H1 (cell line): Measurements from ENCODE around the gene KLHL24. TPM values are rescaled to one million over a fixed set of nuclear protein-coding genes. Genes with fewer than 3 reads are reported as not detected.

ENCODE experiments used
- CHD2 ChIP-seq: IDR thresholded peaks from 2 replicates; pipeline ENCODE4 v1.6.1; 2012; ENCODE audit warnings: low read length, improper control_type of control experiment
- CREB1 ChIP-seq: IDR thresholded peaks from 2 replicates; pipeline ENCODE4 v1.6.1; 2012; ENCODE audit warnings: inconsistent platforms
- GTF2F1 ChIP-seq: IDR thresholded peaks from 2 replicates; pipeline ENCODE4 v1.6.1; 2012; ENCODE audit warnings: low read depth, low read length, improper control_type of control experiment, borderline replicate concordance
- NRF1 ChIP-seq: IDR thresholded peaks from 2 replicates; pipeline ENCODE4 v1.6.1; 2011; ENCODE audit warnings: mild to moderate bottlenecking, low read depth, low read length, improper control_type of control experiment
- RFX5 ChIP-seq: IDR thresholded peaks from 2 replicates; pipeline ENCODE4 v1.6.1; 2011; ENCODE audit warnings: low read depth, low read length, improper control_type of control experiment, borderline replicate concordance
- TBP ChIP-seq: IDR thresholded peaks from 2 replicates; pipeline ENCODE4 v1.6.1; 2011; ENCODE audit warnings: low read depth, low read length, improper control_type of control experiment
- polyA plus RNA-seq, 7 experiments: library from polyadenylated mRNA; depleted of rRNA in 3 of 7; stranded (reverse) in 5 of 7; unstranded in 2 of 7; fragments of >200 nt in 5 of 7; fragments of 200-250 nt in 2 of 7; gene quantifications; 1 replicate in 5 of 7; 2 replicates in 1 of 7; 4 replicates in 1 of 7; pipeline versions ENCODE4 v1.2.1 to v1.2.3, GENCODE V29; 2011 to 2013; ENCODE audit warnings: missing spikeins in 2 of 7, mixed read lengths in 2 of 7
- total RNA-seq: library from RNA; stranded (reverse); fragmentation: NEBNext Ultra II Directional; extraction: Animal tissue kit (Norgen Biotek cat#: 25700); gene quantifications from 2 replicates; pipeline ENCODE4 v1.2.1, GENCODE V29; 2021
- TF ChIP-seq, protein P1 (sequence below): fragments of 300-600 bp; sonication (generic); IDR thresholded peaks from 2 replicates; pipeline ENCODE4 v1.7.1; 2012; ENCODE audit warnings: low read length, moderate library complexity, mild to moderate bottlenecking, inconsistent platforms; ENCODE audit not compliant: insufficient replicate concordance
- TF ChIP-seq, protein P2 (sequence below): IDR thresholded peaks from 2 replicates; pipeline ENCODE4 v1.6.1; 2012; ENCODE audit warnings: inconsistent platforms

KLHL24 gene
- total and polyA plus RNA-seq, 2 of the 8 experiments (the other 6 are each of a cell fraction or from before 2014, with no cell fraction given) = 12.5 to 36.2 TPM

DNA sequence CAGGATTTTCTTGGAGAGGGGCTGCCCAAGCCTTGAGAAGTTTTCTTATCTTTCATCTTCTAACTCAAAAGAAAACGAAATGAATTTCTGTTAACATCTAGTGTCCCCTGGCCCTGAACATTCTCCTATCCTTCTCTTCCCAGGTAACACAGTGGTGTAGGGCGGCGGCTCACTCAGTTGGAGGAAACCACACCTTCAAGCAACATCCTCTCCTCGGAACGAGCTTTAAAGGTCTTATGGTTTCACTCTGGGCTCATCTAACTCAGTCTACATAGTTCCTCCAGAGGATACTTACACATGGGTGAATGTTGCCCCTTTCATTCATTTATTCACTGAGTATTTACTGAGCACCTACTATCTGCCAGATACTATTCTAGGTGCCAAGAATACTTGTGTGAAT, 48.9 kb upstream of the KLHL24 start (continued):
- TF ChIP-seq, protein P1, sequence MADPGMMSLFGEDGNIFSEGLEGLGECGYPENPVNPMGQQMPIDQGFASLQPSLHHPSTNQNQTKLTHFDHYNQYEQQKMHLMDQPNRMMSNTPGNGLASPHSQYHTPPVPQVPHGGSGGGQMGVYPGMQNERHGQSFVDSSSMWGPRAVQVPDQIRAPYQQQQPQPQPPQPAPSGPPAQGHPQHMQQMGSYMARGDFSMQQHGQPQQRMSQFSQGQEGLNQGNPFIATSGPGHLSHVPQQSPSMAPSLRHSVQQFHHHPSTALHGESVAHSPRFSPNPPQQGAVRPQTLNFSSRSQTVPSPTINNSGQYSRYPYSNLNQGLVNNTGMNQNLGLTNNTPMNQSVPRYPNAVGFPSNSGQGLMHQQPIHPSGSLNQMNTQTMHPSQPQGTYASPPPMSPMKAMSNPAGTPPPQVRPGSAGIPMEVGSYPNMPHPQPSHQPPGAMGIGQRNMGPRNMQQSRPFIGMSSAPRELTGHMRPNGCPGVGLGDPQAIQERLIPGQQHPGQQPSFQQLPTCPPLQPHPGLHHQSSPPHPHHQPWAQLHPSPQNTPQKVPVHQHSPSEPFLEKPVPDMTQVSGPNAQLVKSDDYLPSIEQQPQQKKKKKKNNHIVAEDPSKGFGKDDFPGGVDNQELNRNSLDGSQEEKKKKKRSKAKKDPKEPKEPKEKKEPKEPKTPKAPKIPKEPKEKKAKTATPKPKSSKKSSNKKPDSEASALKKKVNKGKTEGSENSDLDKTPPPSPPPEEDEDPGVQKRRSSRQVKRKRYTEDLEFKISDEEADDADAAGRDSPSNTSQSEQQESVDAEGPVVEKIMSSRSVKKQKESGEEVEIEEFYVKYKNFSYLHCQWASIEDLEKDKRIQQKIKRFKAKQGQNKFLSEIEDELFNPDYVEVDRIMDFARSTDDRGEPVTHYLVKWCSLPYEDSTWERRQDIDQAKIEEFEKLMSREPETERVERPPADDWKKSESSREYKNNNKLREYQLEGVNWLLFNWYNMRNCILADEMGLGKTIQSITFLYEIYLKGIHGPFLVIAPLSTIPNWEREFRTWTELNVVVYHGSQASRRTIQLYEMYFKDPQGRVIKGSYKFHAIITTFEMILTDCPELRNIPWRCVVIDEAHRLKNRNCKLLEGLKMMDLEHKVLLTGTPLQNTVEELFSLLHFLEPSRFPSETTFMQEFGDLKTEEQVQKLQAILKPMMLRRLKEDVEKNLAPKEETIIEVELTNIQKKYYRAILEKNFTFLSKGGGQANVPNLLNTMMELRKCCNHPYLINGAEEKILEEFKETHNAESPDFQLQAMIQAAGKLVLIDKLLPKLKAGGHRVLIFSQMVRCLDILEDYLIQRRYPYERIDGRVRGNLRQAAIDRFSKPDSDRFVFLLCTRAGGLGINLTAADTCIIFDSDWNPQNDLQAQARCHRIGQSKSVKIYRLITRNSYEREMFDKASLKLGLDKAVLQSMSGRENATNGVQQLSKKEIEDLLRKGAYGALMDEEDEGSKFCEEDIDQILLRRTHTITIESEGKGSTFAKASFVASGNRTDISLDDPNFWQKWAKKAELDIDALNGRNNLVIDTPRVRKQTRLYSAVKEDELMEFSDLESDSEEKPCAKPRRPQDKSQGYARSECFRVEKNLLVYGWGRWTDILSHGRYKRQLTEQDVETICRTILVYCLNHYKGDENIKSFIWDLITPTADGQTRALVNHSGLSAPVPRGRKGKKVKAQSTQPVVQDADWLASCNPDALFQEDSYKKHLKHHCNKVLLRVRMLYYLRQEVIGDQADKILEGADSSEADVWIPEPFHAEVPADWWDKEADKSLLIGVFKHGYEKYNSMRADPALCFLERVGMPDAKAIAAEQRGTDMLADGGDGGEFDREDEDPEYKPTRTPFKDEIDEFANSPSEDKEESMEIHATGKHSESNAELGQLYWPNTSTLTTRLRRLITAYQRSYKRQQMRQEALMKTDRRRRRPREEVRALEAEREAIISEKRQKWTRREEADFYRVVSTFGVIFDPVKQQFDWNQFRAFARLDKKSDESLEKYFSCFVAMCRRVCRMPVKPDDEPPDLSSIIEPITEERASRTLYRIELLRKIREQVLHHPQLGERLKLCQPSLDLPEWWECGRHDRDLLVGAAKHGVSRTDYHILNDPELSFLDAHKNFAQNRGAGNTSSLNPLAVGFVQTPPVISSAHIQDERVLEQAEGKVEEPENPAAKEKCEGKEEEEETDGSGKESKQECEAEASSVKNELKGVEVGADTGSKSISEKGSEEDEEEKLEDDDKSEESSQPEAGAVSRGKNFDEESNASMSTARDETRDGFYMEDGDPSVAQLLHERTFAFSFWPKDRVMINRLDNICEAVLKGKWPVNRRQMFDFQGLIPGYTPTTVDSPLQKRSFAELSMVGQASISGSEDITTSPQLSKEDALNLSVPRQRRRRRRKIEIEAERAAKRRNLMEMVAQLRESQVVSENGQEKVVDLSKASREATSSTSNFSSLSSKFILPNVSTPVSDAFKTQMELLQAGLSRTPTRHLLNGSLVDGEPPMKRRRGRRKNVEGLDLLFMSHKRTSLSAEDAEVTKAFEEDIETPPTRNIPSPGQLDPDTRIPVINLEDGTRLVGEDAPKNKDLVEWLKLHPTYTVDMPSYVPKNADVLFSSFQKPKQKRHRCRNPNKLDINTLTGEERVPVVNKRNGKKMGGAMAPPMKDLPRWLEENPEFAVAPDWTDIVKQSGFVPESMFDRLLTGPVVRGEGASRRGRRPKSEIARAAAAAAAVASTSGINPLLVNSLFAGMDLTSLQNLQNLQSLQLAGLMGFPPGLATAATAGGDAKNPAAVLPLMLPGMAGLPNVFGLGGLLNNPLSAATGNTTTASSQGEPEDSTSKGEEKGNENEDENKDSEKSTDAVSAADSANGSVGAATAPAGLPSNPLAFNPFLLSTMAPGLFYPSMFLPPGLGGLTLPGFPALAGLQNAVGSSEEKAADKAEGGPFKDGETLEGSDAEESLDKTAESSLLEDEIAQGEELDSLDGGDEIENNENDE = no peak
- TF ChIP-seq, protein P2, sequence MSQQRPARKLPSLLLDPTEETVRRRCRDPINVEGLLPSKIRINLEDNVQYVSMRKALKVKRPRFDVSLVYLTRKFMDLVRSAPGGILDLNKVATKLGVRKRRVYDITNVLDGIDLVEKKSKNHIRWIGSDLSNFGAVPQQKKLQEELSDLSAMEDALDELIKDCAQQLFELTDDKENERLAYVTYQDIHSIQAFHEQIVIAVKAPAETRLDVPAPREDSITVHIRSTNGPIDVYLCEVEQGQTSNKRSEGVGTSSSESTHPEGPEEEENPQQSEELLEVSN = no peak
- TF ChIP-seq TBP (no peak), CHD2 (no peak), NRF1 (no peak), RFX5 (no peak), CREB1 (no peak), GTF2F1 (no peak)
